Central memory CD4-positive, alpha-beta T cell (primary cell): Measurements from ENCODE around the gene CDK10.
A peak's percentile ranks its signal among the peaks of the same experiment; 100 is the strongest.
"Not testable (repeated sequence)": the region's sequence is repeated elsewhere in the genome, so short reads cannot be mapped to it uniquely, and the experiment has no call there.

Experiments
- DNase-seq: peaks from one replicate; pipeline ENCODE4 v3.0.0; 2022

CDK10 gene

DNA sequence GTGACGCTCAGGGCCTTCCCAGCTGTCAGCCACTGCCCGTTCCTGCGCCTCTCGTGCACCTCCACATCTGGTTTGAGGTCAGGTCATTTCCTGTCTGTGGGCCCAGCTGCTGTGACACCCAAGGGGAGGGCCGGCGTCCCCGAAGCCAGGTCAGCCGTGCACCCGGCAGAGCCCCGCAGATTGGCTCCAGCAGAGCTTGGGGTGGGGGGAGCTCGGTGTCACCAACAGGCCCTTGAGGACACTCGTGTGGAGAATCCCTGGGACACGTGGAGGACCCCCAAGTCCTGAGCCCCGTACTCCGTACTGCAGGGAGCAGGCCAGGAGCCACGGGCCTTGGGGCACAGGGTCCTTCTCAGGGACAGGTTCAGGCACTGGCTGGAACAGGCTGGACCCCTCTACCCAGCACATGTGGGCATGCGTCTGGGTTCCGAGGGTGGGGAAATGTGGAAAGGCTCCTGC, 10.2 kb downstream of the CDK10 start:
- peak; percentile 29 for DNase-seq

DNA sequence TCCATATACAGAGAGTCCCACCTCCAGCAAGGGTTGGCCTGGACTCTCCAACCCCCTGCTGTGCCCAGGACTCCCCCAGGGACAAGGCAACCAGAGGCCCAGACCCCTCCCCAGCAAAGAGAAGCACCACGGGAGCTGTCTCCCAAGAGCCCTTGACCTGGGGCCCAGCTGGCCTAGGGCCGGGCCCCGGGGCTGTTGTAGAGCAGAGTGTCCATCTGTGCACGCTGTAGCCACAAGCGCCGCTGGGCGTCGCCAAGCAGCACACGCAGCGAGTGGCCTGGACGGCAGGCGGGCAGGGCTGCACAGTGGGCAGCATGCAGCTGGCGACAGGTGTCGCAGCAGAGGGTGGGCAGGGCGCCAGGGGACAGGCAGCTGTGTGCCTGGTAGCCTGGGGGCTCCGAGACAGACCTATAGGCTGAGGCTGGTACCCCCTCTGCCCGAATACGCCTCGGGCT, 10.7 kb downstream of the CDK10 start:
- DNase-seq, result no peak

DNA sequence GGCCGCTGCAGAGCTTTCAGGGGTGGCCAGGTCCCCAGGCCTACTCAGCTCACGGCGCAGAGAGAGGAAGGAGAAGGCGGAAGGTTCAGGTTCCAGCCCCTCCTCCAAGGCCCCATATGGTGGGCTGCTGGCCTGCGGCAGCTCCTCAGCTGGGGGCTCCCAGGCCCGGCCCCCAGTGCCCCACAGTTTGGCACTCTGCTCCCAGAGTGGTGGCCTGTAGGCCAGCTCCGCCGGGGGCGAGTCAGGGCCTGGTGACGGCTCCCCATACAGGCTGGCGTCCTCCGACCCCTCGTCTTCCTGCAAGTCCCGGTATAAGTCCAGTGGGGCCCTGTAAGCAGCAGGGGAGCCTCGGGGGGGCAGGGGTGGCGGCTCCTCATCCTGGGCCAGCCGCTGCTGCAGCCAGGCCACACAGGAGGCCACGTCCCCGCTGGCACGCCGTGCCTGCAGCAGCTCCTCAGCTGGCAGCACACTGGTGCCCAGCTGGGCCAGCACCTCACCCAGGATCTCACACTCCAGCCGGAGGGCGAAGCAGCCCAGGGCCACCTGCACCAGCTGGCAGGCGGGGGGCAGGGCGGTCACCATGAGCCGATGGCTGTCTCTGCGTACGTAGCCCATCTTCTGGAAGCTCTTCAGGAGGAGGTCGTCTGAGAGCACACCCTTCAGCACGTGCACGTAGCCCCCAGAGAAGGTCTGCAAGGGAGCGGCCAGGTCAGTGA, 11.3 kb downstream of the CDK10 start:
- no peak for DNase-seq

DNA sequence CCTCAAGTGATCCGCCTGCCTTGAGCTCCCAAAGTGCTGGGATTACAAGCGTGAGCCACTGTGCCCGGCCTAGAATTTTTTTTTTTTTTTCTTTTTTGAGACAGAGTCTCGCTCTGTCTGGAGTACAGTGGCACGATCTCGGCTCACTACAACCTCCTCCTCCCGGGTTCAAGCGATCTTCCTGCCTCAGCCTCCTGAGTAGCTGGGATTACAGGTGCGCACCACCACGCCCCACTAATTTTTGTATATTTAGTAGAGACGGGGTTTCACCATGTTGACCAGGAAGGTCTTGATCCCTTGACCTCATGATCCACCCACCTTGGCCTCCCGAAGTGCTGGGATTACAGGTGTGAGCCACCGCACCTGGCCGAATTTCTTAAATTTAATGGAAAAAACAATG, 12.2 kb downstream of the CDK10 start:
- not testable (repeated sequence) for DNase-seq

DNA sequence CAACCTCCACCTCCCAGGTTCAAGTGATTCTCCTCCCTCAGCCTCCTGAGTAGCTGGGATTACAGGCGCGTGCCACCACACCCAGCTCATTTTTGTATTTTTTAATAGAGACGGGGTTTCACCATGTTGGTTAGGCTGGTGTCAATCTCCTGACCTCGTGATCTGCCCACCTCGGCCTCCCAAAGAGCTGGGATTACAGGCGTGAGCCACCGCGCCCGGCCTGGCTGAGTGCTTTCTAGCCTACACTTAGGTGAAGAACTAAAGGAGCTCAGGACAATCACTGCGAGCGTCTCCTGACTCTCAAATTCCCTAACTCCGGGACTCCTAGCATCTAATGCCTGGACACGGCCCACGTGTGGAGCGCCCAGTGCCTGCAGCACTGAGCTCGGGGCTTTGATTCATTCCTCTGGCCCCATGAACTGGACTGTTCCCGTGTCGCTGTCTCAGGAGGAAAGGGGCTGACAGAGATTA, 13.2 kb downstream of the CDK10 start:
- not testable (repeated sequence) for DNase-seq

DNA sequence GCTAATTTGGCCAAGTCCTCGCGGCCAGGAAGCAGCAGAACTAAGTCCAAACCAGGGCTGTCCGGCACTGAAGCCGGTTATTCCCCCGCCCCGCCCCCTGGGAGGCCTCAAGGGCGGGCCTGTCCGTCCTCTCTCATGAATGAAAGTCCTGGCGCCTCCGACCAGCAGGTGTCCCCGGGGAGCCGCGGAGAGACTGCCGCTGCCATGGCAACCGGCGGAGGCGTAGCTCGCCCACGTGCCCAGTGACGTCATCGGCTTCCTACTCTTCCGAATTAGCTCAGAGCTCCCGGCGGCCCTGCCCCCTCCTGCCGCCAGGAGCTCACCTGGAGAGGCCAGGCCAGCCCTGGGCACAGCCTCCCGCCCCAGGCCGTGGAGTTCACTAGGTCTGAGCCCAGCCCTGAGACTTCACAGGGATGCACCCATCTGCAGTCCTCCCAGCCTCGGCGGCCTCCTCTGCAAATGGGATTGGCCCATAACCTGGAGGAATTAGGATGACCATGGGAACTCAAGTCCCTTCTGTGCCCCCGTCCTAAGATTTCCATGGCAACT, 13.7 kb downstream of the CDK10 start:
- DNase-seq, result peak; percentile 94

DNA sequence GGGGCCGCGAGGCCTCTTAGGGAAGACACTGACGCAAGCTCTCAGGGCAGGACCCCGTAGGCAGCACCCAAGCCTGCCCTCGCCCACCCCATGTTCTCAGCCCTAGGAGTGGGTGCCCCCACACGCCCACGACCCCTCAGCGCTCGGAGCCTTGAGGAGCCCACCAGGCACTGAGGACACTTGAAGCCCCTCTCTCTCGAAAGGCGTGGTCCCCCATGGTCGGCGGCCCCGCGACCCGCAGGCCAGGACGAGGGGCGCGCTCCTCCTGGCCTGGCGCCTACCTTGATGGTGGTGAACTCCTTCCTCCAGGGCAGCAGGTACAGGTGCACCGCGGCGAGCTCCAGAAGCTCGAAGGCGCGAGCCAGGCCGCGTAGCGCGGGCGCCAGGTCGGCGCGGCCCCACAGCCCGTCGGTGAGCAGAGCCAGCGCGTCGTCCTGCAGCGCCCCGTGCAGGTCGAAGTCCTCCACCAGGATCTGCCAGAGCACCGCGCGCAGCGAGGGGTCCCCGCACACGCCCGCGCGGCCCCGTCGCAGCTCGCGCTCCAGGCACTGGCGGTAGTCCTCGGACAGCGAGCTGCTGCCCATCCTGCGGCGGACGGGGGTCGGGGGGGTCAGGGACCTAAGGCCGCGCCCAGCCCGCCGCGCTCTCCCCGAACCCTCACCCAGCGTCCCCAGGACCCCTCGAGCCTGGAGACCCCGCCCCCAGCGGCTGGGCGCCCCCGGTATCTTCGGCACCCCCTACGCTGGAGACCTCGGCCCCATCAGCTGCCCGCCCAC, 14.3 kb downstream of the CDK10 start:
- DNase-seq, result peak; percentile 62

DNA sequence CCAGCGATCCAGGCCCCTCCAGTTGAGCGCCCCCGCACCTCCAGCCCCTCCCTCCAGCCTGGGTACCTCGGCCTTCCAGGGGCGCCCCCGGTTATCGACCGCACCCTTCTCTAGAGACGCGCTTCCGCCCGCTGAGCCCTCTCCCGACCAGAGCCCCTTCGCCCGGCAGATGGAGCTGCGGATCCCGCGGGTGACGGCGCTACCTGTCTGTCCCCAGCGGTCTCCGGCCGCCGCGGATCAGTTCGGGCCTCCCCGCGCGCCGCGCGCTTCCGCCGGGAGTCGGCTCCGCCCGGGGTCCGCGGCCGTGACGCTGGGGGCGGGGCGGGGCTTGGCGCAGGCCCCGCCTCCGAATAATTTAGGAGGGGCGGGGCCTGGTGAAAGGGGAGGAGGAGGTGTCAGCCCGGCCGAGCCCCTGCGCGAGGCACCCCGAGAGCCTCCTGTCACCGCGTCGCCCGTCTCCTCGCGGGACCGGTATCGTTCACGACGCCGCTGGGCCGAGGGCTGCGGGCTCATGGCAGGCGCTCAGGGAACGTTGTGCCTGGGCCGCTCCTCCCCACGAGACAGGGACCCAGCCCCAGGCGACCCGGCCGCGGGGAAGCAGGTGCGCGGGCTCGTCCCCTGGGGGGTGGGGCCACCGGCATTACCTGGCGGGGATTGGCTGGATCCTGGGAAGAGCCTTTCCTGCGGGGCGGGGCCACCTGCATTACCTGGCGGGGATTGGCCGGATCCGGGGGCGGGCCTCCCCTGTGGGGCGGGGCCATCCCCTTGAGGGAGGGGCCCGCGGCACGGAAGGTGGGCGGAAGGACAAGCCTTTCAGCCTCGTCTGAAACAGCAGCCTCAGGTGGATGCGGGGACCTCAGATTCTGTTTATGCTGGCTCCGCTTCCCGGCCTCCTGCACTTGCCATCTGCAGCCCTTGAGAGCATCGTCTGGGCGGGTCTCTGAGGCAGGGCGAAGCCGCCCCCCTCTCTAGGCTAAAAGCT, 15.2 kb downstream of the CDK10 start, which contains the start of gene SPATA2L:
Gene SPATA2L (minus strand): TSS at position 281 of the 982 bp plus-strand sequence. CDS start 473 bp downstream, outside the sequence.
- peak; percentile 99 for DNase-seq

DNA sequence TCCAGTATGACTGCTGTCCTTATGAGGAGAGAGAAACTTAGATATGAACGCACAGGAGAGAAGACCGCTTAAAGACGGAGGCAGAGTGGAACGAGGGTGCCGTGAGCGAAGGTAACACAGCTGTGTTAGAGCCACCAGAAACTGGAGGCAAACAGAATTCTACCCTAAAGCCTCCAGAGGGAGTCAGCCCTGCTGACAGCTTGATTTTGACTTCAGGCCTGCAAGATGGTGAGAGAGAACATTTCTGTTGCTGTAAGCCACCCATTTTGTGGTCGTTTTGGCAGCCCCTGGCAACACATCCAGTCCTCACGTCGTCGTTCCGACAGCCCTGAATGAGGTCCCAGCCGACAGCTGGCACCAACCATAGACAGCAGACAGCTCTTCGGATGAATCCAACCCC, 17.8 kb downstream of the CDK10 start:
- no peak for DNase-seq

DNA sequence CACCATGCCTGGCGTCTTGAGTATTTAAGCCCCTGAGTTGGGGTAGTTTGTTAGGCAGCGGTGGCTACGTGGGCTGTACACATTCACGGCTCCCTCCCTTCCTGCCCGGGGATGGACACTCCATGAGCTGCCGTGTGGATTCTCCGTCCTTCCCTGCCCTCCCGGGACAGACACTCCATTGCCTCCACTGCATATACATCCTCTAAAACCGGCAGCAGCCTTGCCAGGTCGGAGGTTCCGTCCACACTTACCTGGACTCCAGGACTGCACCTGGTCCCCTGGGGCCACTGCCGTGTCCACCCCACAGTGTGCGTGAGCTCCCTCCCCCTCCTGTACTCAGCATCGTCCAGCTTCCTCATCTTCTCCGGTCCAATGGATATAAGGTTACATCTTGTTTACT, 18.5 kb downstream of the CDK10 start:
- no peak for DNase-seq

DNA sequence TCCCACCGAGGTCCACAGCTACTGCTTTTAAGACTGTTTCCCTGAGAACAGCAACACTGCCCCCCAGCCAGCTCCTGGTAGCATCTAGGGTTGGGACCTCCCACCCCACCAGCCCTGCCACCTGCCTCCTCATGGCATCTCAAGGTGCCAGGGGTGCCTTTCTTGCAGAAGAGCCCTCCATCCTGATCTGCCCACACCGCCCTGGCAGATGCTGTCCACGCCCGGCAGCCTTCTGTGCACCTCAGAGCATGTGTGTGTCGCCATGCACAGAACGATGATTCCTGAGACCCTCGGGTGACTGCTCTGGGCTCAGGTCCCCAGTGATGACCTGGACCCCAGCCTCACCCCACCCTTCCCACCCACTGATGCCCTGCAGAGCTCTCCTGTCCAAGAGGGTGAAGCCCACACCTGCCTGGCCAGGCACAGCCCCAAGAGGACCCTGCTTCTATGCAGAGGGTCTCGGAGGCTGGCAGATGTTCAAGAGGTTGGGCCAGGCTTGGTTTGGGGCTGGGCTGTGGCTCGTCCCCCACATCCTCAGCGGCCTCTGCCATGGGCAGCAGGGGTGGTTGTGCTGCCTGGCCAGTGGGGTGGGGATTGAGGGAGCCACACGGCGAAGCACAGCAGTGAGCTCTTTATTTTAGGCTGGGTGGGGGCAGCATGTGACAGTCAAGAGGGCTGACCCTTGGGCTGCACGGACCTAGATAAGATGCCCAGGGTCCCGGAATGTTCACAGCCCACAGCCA, 20.2 kb downstream of the CDK10 start:
- no peak for DNase-seq

DNA sequence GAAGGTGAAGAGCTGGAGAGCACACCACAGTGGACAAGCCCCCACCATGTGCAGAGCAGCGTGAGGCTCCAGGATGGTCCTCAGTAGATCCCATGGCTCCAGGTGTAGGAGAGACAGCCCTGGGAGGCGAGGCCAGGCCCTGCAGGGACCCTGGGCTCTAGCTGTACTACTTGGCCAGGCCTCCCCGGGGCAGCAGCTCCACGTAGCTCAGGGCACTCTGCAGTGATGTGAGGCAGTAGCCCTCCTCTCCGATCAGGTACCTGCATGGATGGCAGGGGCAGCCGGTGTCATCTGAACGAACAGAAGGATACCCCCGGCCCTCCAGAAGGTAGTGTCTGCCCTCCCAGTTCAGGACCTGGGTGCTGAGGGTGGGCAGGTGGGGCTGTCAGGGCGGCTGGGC, 21.2 kb downstream of the CDK10 start:
- no peak for DNase-seq

DNA sequence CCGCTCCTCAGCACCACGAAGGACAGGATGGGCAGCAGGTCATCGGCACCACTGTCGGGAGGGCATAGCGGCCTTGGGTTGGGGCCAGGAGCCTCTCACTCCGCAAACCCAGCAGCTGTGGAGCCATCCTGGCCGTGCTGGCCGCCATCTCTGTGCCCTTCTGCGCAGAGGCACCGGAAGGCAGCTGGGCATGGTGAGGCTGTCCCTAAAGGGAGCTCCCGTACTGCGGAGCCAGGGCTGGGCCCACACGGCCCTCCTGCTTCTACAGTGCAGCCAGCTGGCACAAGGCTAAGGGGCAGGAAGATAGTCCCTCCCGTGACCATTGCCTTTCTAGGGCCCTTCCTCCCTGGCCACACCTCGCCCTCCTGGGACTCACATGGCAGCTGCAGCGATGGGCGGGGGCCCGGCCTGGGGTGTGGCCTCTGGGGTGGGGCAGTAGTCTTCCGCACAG, 22.0 kb downstream of the CDK10 start:
- DNase-seq, result no peak

DNA sequence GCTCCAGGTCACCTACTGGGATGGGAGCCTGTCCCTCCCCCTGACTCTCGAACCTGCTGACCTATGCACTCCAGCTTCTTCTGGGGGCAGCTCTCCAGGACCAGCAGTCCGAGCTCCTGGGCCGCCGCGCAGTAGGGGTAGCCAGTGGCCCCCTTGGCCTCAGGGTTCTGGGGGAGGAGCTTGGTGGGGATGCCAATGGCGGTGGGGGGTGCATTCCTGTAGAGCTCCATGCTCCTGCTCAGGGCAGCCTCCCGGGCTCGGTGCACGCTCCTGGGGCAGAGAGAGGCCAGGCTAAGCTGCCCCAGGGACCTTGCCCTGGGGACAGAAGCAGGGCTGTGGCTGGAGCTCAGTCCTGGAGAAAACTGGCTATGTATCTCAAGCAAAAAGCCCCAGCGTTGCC, 22.7 kb downstream of the CDK10 start:
- no peak for DNase-seq

DNA sequence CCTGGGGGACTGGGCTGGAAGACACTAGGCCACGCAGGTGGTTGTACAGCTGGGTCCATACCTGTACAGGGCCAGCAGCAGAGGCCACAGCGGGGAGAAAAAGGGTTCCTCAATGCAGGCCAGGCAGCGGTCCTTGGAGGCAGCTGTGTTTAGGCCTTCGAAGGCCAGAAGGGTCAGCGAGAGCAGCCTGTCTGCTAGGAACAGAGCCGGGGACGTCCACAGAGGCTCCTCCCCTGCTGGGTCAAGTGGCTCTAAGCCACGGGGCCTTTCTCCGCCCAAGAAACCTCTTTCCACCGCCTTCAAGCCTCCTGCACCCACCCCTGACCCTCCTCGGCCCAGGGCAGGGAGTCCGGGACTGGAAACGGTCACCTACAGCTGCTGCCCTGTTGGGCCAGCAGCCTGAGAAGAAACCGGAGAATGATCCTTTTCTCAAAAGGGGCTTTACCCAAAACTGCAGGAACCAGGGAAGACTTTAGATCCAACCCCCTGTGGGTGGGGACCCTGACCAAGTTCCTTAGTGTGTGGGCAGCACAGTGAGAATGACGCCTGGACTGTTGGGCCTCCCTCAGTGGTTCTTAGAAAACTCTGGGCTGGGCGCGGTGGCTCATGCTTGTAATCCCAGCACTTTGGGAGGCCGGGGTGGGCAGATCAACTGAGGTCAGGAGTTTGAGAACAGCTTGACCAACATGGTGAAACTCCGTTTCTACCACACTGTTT, 23.4 kb downstream of the CDK10 start:
- no peak for DNase-seq

DNA sequence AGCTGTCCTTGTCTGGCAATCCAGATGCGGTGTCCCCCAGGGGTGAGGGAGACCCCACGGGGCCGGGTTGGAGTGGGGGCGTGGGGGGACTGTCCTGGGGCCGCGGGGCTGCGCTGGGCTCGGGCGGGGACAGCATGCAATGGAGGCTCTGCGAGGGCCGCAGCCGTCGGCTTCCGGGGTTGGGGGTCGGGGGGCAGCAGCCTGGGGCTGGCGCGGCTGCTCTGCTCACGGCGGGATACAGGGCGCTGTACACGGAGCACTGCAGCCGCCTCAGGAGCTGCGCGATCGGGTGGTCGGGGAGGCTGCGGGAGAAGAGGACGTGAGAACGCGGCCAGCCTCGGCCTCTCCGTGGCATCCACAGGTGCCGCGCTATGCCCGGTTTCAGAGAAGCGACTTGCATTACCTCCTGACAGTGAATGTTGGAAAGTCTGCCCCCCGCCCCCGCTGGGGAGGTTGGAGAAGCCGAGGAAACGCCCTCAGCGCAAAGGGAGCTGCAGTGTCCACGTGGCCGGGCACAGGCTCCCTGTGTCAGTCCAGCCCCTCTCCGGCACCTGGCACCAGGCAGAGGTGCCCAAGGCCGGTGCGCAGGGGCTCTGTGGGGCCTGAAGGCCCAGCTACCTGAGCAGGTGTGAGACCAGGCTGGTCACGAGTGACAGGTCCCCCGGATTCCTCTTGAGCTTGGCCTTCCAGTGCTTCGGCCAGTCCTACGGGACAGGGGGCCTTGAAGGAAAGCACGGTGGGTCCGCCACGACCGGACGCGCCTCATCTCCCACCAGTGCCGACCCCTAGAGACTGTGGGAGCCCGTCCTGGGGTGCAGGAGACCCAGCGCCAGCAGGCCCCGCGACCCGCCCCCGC, 24.4 kb downstream of the CDK10 start:
- DNase-seq, result no peak

DNA sequence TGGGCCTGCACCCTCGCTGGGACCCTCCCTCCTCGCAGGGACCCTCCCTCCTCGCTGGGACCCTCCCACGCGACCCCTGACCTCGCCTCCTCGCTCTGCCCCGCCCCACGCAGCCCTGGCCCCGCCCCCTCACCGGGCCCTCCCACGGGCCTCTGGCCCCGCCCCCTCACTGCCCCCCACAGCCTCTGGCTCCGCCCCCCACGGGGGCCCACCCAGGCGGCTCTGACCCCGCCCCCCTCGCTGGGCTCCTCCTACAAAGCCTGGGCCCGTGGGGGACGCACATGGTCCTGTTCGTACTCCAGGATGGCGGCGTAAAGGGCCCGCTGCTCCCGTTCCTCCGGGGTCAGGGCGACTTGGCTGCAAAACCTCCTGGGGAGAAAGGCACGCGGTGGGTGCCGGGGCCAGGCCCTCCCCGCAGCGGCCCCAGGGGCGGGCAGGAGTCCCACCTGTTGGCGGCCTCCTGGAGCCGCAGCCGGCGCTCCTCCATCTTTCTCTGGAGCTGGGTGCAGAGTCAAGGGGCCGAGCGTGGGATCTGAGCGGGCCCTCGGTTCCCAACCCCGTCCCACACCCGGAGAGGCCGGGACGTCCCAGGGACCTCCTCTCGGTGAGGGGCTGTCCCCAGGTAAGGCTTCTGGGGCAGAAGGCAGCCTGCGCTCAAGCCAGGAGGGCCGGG, 25.2 kb downstream of the CDK10 start:
- DNase-seq, result peak; percentile 44

DNA sequence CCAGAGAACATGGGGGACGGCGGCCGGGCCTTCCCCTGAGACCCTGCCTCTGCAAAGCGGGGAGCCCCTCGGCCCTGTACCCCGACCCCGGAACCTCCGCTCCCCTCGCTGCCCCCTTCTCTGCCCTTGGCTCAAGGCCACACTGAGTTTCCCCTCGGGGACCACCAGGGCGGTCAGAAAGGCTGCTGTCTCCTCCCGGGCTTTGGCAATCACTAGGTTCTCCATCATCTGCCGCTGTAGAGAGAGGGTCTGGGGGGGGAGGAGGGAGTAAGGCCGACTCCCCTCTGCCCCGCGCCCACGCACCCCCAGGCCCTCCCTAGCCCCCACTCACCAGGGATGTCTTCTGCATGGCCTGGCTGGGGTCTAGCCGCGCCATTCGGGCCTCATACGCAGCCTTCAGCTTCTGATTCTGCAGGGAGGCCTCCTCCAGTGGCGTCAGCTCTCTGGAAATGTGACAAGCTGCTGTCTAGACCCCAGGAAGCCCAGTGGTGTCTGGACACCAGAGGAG, 25.8 kb downstream of the CDK10 start:
- no peak for DNase-seq

DNA sequence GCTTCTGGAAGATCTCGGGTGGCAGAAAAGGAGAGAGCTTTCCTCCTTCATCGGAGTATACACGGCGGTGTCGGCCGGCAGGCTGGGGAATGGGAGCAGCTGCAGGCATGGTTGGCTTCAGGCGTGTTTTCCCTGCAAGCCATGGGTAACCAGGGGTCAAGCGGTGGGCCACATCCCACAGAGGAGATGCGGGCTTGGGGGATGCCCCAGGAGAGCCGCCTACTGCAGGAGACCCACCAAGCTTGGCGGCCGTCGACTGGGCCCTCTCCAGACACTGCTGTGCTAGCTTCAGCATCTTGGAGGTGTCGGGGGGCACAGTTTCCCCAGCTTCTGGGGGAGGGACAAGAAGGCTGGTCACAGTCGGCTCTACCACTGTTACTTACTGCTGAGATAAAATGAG, 30.0 kb downstream of the CDK10 start:
- DNase-seq, result no peak
